OCI-LY7 (cell line): ENCODE measurements around the gene DHX29. TPM values are rescaled to one million over a fixed set of nuclear protein-coding genes. Genes with fewer than 3 reads are reported as not detected.

Experiments
- BruUV-seq: library from RNA; stranded (reverse); fragments of 400-500 nt; replicated peaks from 2 replicates; lab custom pipeline; 2021; lab: Mats Ljungman, UMichigan
- CTCF ChIA-PET: fragments of 300-600 bp; sonication (Branson Sonifier 250); formaldehyde crosslinking; loops from one replicate; lab custom pipeline; 2022; ENCODE audit warnings: antibody characterized with exemption; ENCODE audit not compliant: unreplicated experiment; lab: Charles Lee
- POLR2A ChIA-PET: fragments of 300-600 bp; sonication (Branson Sonifier 250); formaldehyde crosslinking; loops from one replicate; lab custom pipeline; 2022; ENCODE audit warnings: antibody characterized with exemption; lab: Charles Lee
- DNase-seq: peaks from one replicate; pipeline ENCODE4 v3.0.0-alpha.2; 2015; ENCODE audit warnings: low spot score
- H2AFZ ChIP-seq: fragments of 200-600 bp; sonication (generic), shearing (Covaris generic); 2 replicates; pipeline ENCODE4 v1.6.1; 2014; ENCODE audit warnings: mild to moderate bottlenecking, antibody characterized with exemption, low read length, moderate library complexity
- H3K27ac ChIP-seq: fragments of 200-600 bp; sonication (generic); 2 replicates; pipeline ENCODE4 v1.5.1; 2014; ENCODE audit warnings: mixed run types, low read depth, mild to moderate bottlenecking, moderate library complexity, low read length, inconsistent platforms; ENCODE audit not compliant: poor library complexity, severe bottlenecking
- H3K36me3 ChIP-seq: fragments of 200-600 bp; sonication (generic); 2 replicates; pipeline ENCODE4 v1.6.1; 2014; ENCODE audit warnings: mild to moderate bottlenecking, antibody characterized with exemption, low read length, moderate library complexity, mixed read lengths; ENCODE audit not compliant: insufficient read depth
- H3K4me1 ChIP-seq: fragments of 200-600 bp; sonication (generic); 2 replicates; pipeline ENCODE4 v1.5.1; 2014; ENCODE audit warnings: mild to moderate bottlenecking, low read length; ENCODE audit not compliant: insufficient read depth, poor library complexity, severe bottlenecking
- H3K4me2 ChIP-seq: fragments of 200-600 bp; sonication (generic); 2 replicates; pipeline ENCODE4 v1.6.1; 2014; ENCODE audit warnings: mild to moderate bottlenecking, low read length
- H3K4me3 ChIP-seq: fragments of 200-600 bp; sonication (generic); 2 replicates; pipeline ENCODE4 v1.5.1; 2014; ENCODE audit warnings: mild to moderate bottlenecking, low read depth, low read length; ENCODE audit not compliant: poor library complexity, severe bottlenecking
- H3K79me2 ChIP-seq: fragments of 200-600 bp; sonication (generic); 2 replicates; pipeline ENCODE4 v1.6.1; 2016; ENCODE audit warnings: low read depth, mild to moderate bottlenecking, low read length, moderate library complexity, mixed read lengths; ENCODE audit not compliant: insufficient read depth
- H3K9me2 ChIP-seq: fragments of 200-600 bp; sonication (generic); 2 replicates; pipeline ENCODE4 v1.6.1; 2016; ENCODE audit warnings: mild to moderate bottlenecking, low read length, mixed read lengths; ENCODE audit not compliant: insufficient read depth
- H3K9me3 ChIP-seq: fragments of 200-600 bp; sonication (generic); 2 replicates; pipeline ENCODE4 v1.6.1; 2014; ENCODE audit warnings: mild to moderate bottlenecking, mixed run types, low read length, mixed read lengths
- H4K20me1 ChIP-seq: fragments of 200-600 bp; sonication (generic); 2 replicates; pipeline ENCODE4 v1.6.1; 2014; ENCODE audit warnings: mild to moderate bottlenecking, antibody characterized with exemption, low read length, moderate library complexity, mixed read lengths; ENCODE audit not compliant: insufficient read depth
- EZH2phosphoT487 ChIP-seq: fragments of 200-600 bp; sonication (generic); IDR thresholded peaks from 2 replicates; pipeline ENCODE4 v1.6.1; 2018; ENCODE audit warnings: low read depth, borderline replicate concordance, mild to moderate bottlenecking, mixed run types, antibody characterized with exemption, low read length, moderate library complexity, mixed read lengths
- intact Hi-C: fragments of 100-400 bp; cut with micrococcal nuclease; formaldehyde crosslinking; loops from one replicate; pipeline ENCODE4 v1.10.0; 2022; ENCODE audit not compliant: unreplicated experiment
- total RNA-seq, 2 experiments: library from RNA; depleted of rRNA in 1 of 2; stranded (reverse); fragments of >200 nt in 1 of 2; shearing (Covaris generic) in 1 of 2; gene quantifications; 2 replicates each; pipeline ENCODE4 v1.2.3, GENCODE V29; 2014 to 2022
- TF ChIP-seq, protein P1 (sequence below): fragments of 200-600 bp; sonication (generic); conservative IDR thresholded peaks from 2 replicates; pipeline ENCODE4 v1.5.1; 2014; ENCODE audit warnings: mild to moderate bottlenecking, antibody characterized with exemption, low read length, moderate library complexity, mixed read lengths

The DHX29 gene
- total RNA-seq, 2 experiments from 2014 or later: 12.7 to 19.9 TPM

- intact Hi-C loops: no loop called here
Measured at GRCh38 chr5:55300890-55301289, 6.6 kb downstream of the DHX29 start.

GRCh38 chr5:55294935-55295334 lies 12.6 kb downstream of the DHX29 start:
- POLR2A ChIA-PET: no interaction called here
- no peak for DNase-seq
- no peaks in the 10 kb centered on the region for H4K20me1 ChIP-seq
- peaks cover 6% of the 10 kb centered on the region; the same call in 1 of the 2 replicates for H3K79me2 ChIP-seq
- intact Hi-C loops: no loop called here
- no peak overlapping the region for H3K4me3 ChIP-seq
- no peak overlapping the region for H3K27ac ChIP-seq
- H3K4me2 ChIP-seq: no peak overlapping the region
- H3K4me1 ChIP-seq: no peaks in the 10 kb centered on the region
- H3K9me3 ChIP-seq: no peaks in the 10 kb centered on the region
- no peak for TF ChIP-seq EZH2phosphoT487
- TF ChIP-seq, protein P1, sequence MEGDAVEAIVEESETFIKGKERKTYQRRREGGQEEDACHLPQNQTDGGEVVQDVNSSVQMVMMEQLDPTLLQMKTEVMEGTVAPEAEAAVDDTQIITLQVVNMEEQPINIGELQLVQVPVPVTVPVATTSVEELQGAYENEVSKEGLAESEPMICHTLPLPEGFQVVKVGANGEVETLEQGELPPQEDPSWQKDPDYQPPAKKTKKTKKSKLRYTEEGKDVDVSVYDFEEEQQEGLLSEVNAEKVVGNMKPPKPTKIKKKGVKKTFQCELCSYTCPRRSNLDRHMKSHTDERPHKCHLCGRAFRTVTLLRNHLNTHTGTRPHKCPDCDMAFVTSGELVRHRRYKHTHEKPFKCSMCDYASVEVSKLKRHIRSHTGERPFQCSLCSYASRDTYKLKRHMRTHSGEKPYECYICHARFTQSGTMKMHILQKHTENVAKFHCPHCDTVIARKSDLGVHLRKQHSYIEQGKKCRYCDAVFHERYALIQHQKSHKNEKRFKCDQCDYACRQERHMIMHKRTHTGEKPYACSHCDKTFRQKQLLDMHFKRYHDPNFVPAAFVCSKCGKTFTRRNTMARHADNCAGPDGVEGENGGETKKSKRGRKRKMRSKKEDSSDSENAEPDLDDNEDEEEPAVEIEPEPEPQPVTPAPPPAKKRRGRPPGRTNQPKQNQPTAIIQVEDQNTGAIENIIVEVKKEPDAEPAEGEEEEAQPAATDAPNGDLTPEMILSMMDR: no peak
- no TSS peak for BruUV-seq
- H2AFZ ChIP-seq: no peak overlapping the region
- no peaks in the 10 kb centered on the region for H3K9me2 ChIP-seq
- CTCF ChIA-PET: no interaction called here
- H3K36me3 ChIP-seq: peaks cover 86% of the 10 kb centered on the region

More at GRCh38 chr5:55300890-55301289, 6.6 kb downstream of the DHX29 start:
- POLR2A ChIA-PET: no interaction called here
- peaks cover 60% of the 10 kb centered on the region for H3K36me3 ChIP-seq
- TF ChIP-seq, protein P1: no peak
- no peak for TF ChIP-seq EZH2phosphoT487
- no peak overlapping the region for H3K27ac ChIP-seq
- no peaks in the 10 kb centered on the region for H4K20me1 ChIP-seq
- BruUV-seq: no TSS peak
- peaks cover 56% of the 10 kb centered on the region for H3K79me2 ChIP-seq
- no peaks in the 10 kb centered on the region for H3K9me2 ChIP-seq
- no peak overlapping the region for H3K4me2 ChIP-seq
- H3K4me1 ChIP-seq: peaks cover 18% of the 10 kb centered on the region
- peaks cover 8% of the 10 kb centered on the region for H3K9me3 ChIP-seq
- no peak overlapping the region for H2AFZ ChIP-seq
- CTCF ChIA-PET: no interaction called here
- DNase-seq: no peak
- H3K4me3 ChIP-seq: no peak overlapping the region

DNA sequence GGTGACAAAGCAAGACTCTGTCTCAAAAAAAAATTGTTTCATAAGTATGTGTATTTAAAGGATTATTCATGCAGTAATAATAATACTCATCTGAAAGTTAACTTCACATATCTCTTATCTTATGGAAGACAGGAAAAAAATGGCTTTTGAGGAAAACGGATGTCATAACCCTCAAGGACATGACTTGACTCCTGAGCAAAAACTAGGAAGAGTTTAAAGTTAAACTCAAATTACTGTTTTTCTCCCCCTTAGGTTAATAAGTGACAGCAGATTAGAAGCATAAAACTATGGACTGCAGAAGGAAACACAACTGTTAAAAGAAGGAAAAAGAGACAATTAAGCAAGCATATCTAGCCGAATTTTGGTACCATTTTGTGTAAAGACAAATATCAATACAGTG lies 16.5 kb downstream of the DHX29 start:
- peaks cover 83% of the 10 kb centered on the region for H3K36me3 ChIP-seq
- no TSS peak for BruUV-seq
- CTCF ChIA-PET: no interaction called here

More for the DNA sequence above, 16.5 kb downstream of the DHX29 start:
- Histone ChIP-seq H3K9me3 (no peaks in the 10 kb centered on the region), H3K4me3 (no peak overlapping the region), H3K27ac (no peak overlapping the region), H2AFZ (no peak overlapping the region), H3K4me1 (no peaks in the 10 kb centered on the region), H3K4me2 (no peak overlapping the region), H3K79me2 (no peaks in the 10 kb centered on the region), H4K20me1 (no peaks in the 10 kb centered on the region), H3K9me2 (no peaks in the 10 kb centered on the region)
- TF ChIP-seq, protein P1: no peak
- TF ChIP-seq EZH2phosphoT487: no peak
- POLR2A ChIA-PET: interaction anchor here (1.4 kb wide), 1 partner anchor 17 kb away, joined by 5 read pairs; the partner anchor contains the start of genes DHX29 and MTREX
- DNase-seq: no peak
- intact Hi-C loops: no loop called here
